Stimulated activated CD8-positive, alpha-beta memory T cell treated with anti-CD3 and anti-CD28 coated beads, Interleukin-12 subunit alpha, Interleukin-12 subunit beta, amount 100 ng/mL, for 1 hour (primary cell): ENCODE results near the gene BRICD5.

Experiments used
- DNase-seq: peaks from one replicate; pipeline ENCODE4 v3.0.0-alpha.2; 2020; ENCODE audit warnings: low read depth

Gene BRICD5

DNA sequence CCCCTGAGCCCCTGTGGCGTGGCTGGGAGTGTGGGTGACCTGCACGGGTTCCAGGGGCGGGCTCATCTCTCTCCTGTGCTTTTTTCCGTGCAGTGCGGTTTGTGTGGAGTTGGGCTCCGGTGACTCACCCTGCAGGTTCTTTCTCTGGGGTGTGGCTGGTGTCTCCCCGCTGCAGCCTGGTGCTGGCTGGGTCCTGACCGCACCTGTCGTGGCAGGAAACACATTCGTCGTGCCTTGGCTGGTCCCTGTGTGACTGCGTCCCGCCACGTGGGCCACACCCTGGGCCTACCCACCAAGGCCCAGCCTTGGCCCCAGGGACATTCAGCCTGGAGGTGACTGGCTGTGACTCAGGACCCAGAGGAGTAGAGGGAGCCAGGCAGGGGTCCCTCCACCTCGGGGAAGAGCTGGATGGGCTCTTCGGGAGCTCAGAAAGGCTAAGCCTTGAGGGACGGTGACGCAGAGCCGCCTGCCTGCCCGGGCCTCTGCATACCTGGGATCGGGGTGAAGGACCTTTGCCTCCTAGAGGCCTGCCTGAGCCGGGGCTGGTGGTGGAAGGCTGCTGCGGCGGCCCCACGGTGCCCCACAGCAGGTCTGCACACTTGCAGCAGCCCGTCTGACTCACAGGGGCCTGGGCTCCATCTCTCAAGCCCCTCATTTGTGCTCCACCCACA lies 47.3 kb downstream of the BRICD5 start:
- DNase-seq, result no peak

DNA sequence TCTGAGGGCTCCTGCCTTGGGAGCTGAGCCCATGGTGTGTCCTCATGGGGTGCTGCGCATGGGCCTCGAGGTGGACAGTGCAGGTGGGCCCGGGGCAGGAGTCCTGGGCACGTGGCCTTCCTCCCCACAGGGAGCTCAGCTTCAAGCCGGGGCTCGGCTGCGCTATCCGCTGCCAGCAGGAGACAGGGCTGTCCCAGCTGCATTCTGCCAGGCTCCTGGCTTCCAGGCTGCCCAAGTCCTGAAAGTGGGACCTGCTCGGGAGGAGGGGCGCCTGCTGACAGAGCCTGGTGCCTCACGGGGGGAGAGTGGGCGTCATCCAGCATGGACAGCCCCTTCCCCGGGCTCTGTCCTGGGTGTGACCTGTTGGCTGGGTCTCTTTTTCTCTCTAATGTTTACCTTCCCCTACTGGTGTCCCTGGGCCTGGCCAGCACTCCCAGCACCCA lies 48.0 kb downstream of the BRICD5 start:
- no peak for DNase-seq

DNA sequence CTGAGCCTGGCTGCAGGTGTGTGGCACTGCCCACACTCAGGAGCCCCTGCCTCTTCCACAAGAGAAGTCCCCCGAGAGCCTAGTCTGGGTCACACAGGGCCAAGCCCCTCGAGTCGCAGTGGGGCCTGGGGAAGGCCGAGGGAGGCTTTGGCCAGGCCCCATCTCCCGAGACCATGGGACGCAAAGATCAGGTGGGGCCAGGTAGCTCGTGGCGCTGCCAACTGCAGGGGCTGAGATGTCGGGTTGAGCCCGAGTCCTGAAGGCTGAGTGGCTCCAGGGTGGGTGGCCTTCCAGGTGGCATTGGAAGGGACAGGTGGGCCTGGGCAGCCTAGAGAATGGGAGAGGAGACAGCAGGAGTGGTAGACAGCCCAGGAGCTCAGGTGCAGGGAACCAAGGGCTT lies 48.8 kb downstream of the BRICD5 start:
- no peak for DNase-seq

DNA sequence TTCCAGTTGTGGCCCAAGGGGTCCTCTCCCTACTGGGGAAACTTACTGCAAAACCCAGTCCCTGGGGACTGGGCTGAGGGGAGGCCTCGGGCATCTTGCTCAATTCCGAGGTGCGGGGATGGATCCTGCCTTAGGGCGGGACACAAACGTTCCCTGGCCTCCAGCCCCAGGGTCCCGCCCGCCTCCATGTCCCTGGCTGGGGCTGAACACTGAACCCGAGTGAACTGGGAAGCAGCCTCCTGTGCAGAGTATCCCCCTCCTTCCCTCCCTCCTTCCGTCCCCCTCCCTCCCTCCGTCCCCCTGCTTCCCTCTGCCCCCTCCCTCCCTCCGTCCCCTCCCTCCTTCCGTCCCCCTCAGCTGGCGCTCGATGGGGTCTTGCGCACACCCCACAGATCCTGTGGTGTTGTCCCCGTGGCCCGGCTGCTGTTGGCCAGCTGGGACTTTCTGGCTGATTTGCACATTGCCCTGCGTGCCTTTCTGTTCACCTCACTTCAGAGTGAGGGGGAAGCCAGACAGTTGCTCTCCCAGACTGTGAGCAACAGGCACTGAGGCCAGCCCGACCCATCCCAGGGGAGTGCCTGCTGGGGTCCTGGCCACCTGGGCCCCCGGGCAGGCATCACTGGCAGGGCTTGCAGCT lies 49.6 kb downstream of the BRICD5 start:
- no peak for DNase-seq
